Sigmoid colon (tissue), 7 donors: ENCODE data around the gene TWIST1. TPM values are rescaled to one million over a fixed set of nuclear protein-coding genes. Genes with fewer than 3 reads are reported as not detected.

Experiments used
- DNase-seq: peaks from one replicate; pipeline ENCODE4 v3.0.0-alpha.2; 2019
- H3K27ac ChIP-seq, 4 donors: fragments of 200-600 bp; sonication (generic); one replicate each; pipeline ENCODE4 v1.5.1; 2016 to 2019; ENCODE audit warnings: mild to moderate bottlenecking in 1 of 4
- H3K27me3 ChIP-seq, 3 donors: fragments of 200-600 bp; sonication (generic); one replicate each; pipeline ENCODE4 v1.5.1; 2019; ENCODE audit warnings: mild to moderate bottlenecking in 1 of 3
- H3K36me3 ChIP-seq, 4 donors: fragments of 200-600 bp; sonication (generic); one replicate each; pipeline ENCODE4 v1.5.1; 2016 to 2019
- H3K4me1 ChIP-seq, 4 donors: fragments of 200-600 bp; sonication (generic); one replicate each; pipeline ENCODE4 v1.5.1; 2017 to 2019
- H3K4me3 ChIP-seq, 4 donors: fragments of 200-600 bp; sonication (generic); one replicate each; pipeline ENCODE4 v1.5.1; 2017 to 2019; ENCODE audit warnings: mild to moderate bottlenecking in 2 of 4, moderate library complexity in 1 of 4
- H3K9me3 ChIP-seq, 4 donors: fragments of 200-600 bp in 3 of 4; sonication (generic) in 3 of 4; one replicate each; pipeline versions ENCODE4 v1.5.1 to v1.6.1; 2013 to 2019
- EP300 ChIP-seq, 4 donors: sonication (generic); formaldehyde crosslinking; IDR thresholded peaks; one replicate each; pipeline ENCODE4 v1.6.1; 2017; ENCODE audit warnings: antibody characterized with exemption in 4 of 4
- POLR2A ChIP-seq, 2 donors: fragments of 450-650 bp; IDR thresholded peaks; one replicate each; pipeline ENCODE4 v1.6.1; 2016; ENCODE audit warnings: antibody characterized with exemption in 2 of 2, mild to moderate bottlenecking in 2 of 2, moderate library complexity in 2 of 2
- POLR2AphosphoS5 ChIP-seq, 4 donors: sonication (generic); formaldehyde crosslinking; IDR thresholded peaks; one replicate each; pipeline ENCODE4 v1.6.1; 2017; ENCODE audit warnings: antibody characterized with exemption in 4 of 4
- WGBS, 2 donors: extraction: QIAGEN DNeasy Blood & Tissue Kit; methylation state at CpG; one replicate each; pipeline ENCODE4 v1.1.7; 2013; 5-methylcytosine and 5-hydroxymethylcytosine counted together
- intact Hi-C: fragments of 100-400 bp; cut with DNase I; formaldehyde crosslinking; loops from one replicate; pipeline ENCODE4 v1.15.1; 2023
- polyA plus RNA-seq, 3 donors: library from polyadenylated mRNA; stranded (reverse); fragments of 200-250 nt; gene quantifications; one replicate each; pipeline ENCODE4 v1.2.3, GENCODE V29; 2013
- total RNA-seq, 4 donors: library from RNA; depleted of rRNA; stranded (reverse); fragments of >200 nt; gene quantifications; one replicate each; pipeline ENCODE4 v1.1.0, GENCODE V29; 2016
- TF ChIP-seq, protein P1 (sequence below), 4 experiments: fragments of 450-650 bp in 3 of 4; fragments of 200-600 bp in 1 of 4; IDR thresholded peaks; one replicate each; pipeline ENCODE4 v1.5.1; 2016 to 2019; ENCODE audit warnings: antibody characterized with exemption in 4 of 4, mild to moderate bottlenecking in 3 of 4, moderate library complexity in 2 of 4
- donor health status: healthy with polysubstance abuse.
- donor health status: Bipolar disorder and iron deficiency.
- donor health status: healthy.

The TWIST1 gene
- total and polyA plus RNA-seq, 7 donors, result 1.0 to 17.8 (median 2.9) TPM; not detected in 1

DNA sequence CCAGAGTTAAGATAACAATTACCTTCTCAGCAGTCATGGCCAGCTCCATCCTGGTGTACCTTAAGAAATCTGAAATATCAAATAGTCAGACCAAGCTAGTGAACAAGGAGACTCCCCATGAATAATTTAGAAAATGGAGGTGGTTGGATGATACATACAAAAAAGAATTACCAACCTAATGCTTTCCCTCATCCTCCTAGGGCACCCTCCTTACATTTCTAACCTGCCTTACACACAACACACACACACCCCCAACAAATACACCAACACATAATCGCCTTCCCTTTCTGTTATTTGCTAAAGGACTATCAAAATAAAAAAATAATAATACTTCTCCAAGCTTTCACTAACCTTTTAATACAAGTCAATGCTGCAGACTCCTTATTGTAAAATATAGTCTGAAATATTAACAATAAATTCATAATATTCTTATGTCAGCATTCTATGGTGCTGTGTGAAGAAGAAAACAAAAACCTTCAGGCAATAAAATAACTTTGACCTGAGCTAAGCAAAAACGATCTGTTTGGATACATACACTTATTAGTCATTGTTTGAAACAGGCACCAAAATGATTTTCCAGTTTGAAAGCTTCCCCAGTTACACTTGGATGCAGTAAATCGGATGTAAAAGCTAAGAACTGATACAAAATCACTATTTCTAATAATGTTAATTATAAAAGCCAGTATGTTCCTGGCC, 3.4 kb downstream of the TWIST1 start:
- H3K4me1 ChIP-seq, result peaks cover 0 to 35% (median 24%) of the 10 kb centered on the region in 4 donors
- intact Hi-C loops, result no loop called here
- peak overlapping the region in 1 of 4 donors; percentile 47 for H3K27ac ChIP-seq
- TF ChIP-seq EP300 (IDR thresholded peaks at IDR 0.05), result no peak
- no peak for TF ChIP-seq POLR2AphosphoS5 (IDR thresholded peaks at IDR 0.05)
- no peak for DNase-seq
- no peak overlapping the region for H3K4me3 ChIP-seq
- H3K36me3 ChIP-seq, result no peaks in the 10 kb centered on the region
- no peaks in the 10 kb centered on the region for H3K9me3 ChIP-seq
- peaks cover 9 to 72% (median 21%) of the 10 kb centered on the region in 3 donors for H3K27me3 ChIP-seq
- WGBS, 2 donors, result 28 to 33% methylated on average over 3 of the region's 3 CpGs

DNA sequence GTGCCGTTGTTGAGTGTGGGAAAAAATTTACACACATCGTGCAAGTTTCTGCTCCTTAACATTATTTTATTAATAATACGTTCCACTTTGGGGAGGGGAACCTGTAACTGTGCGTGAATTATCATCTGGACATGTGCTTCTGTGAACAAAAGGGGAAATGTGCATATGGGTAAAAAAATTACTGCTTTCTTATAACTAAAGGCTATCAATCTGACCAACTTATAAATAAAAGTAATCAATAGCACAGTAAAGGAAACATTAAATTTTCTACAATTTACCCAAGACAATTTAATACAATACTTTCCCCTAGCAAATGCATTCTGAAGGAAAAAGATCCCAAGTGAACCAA, 4.5 kb downstream of the TWIST1 start:
- H3K36me3 ChIP-seq, result no peaks in the 10 kb centered on the region
- H3K27ac ChIP-seq, result peak overlapping the region in 1 of 4 donors; percentile 73
- H3K9me3 ChIP-seq, result no peaks in the 10 kb centered on the region
- WGBS, 2 donors, result 29 to 30% methylated on average over 4 of the region's 4 CpGs
- no peak overlapping the region for H3K4me3 ChIP-seq
- TF ChIP-seq EP300 (IDR thresholded peaks at IDR 0.05) (no peak), POLR2A (IDR thresholded peaks at IDR 0.05) (no peak), POLR2AphosphoS5 (IDR thresholded peaks at IDR 0.05) (no peak)
- TF ChIP-seq, protein P1, sequence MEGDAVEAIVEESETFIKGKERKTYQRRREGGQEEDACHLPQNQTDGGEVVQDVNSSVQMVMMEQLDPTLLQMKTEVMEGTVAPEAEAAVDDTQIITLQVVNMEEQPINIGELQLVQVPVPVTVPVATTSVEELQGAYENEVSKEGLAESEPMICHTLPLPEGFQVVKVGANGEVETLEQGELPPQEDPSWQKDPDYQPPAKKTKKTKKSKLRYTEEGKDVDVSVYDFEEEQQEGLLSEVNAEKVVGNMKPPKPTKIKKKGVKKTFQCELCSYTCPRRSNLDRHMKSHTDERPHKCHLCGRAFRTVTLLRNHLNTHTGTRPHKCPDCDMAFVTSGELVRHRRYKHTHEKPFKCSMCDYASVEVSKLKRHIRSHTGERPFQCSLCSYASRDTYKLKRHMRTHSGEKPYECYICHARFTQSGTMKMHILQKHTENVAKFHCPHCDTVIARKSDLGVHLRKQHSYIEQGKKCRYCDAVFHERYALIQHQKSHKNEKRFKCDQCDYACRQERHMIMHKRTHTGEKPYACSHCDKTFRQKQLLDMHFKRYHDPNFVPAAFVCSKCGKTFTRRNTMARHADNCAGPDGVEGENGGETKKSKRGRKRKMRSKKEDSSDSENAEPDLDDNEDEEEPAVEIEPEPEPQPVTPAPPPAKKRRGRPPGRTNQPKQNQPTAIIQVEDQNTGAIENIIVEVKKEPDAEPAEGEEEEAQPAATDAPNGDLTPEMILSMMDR (IDR thresholded peaks at IDR 0.05), result no peak
- no peak for DNase-seq
- intact Hi-C loops, result no loop called here
- H3K27me3 ChIP-seq, result peaks cover 4 to 72% (median 25%) of the 10 kb centered on the region in 3 donors
- peaks cover 0 to 32% (median 24%) of the 10 kb centered on the region in 4 donors for H3K4me1 ChIP-seq

DNA sequence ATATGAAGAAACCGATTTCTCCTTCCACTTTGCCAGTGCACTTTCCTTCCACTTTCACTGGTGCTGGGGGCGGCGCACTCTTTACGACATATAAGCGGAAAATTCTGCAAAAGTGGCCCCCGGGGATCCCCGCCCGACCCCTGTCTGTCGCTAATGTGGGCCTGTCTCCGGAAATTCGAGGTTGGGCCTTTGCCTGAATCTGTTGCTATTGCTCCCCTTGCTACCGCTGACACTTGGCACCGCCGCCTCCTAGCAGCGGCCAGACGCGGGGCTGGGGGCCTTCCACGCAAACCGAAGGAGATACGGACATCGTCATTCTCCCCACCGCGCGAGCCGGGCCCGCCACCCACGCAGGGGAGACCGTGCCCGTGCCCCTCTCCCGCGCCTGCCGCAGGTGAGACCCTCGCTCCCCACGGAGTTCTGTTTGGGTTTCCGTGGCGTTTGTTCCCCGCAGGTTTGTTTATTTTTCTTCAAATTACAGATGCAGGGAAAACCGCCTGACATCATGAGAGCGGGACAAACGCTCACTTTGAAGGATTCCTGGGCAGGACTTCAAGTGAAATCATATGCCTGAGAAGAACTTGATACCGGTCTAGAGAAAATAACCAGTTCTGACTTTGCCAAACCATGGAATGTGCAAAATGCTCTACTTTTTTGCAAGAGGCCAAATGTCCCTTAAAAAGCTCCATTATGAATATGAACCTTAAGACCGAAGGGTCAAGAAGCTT, 5.0 kb downstream of the TWIST1 start:
- H3K27me3 ChIP-seq, result peaks cover 0 to 72% (median 24%) of the 10 kb centered on the region in 3 donors
- H3K4me1 ChIP-seq, result peaks cover 0 to 32% (median 24%) of the 10 kb centered on the region in 4 donors
- DNase-seq, result peak; percentile 57
- H3K36me3 ChIP-seq, result no peaks in the 10 kb centered on the region
- 15 to 28% methylated on average over 42 of the region's 42 CpGs for WGBS, 2 donors
- H3K4me3 ChIP-seq, result peak overlapping the region in 1 of 4 donors; percentile 17
- TF ChIP-seq, protein P1 (IDR thresholded peaks at IDR 0.05), result no peak
- TF ChIP-seq POLR2AphosphoS5 (IDR thresholded peaks at IDR 0.05) (no peak), EP300 (IDR thresholded peaks at IDR 0.05) (no peak), POLR2A (IDR thresholded peaks at IDR 0.05) (no peak)
- peak overlapping the region in 1 of 4 donors; percentile 73 for H3K27ac ChIP-seq
- H3K9me3 ChIP-seq, result no peaks in the 10 kb centered on the region
- intact Hi-C loops, result no loop called here

DNA sequence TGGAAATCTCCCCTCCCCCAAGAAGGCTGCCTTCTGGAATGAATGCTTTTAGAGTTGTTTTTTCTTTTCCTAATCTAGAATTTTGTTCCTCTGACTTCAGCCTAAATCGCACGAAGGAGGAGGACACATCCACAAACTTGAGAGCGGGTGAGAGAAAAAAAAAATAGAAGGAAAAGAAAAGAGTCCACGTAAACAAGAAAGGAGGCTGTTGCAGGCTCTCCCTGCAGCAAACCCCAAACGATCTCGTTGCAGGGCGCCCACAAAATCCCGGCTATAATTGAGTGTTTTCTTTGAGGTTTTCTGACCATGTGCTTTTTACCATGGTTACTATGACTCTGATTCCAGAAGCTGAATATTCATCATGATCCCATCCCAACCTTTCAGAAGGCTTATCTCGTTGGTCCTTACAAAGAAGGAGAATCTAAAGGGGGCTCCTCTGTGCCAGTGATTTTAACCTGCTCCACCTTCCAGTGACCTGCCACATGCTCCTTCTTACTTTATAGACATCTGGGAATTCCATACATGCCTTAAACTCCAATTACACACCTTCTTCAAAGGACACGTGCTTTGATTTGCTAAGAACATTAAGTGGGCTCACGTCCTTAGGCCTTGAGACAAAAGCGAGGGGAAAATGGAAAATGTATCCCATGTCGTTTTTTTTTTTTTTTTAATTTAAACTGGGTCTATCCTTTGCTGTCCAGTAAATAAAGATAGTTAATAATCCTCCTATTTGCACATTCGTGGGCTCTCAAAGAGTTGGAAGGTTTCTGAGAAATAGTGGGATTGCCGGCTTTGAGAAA, 5.8 kb downstream of the TWIST1 start:
- H3K4me3 ChIP-seq, result peak overlapping the region in 1 of 4 donors; percentile 17
- intact Hi-C loops, result no loop called here
- H3K36me3 ChIP-seq, result no peaks in the 10 kb centered on the region
- no peak for TF ChIP-seq EP300 (IDR thresholded peaks at IDR 0.05)
- no peak for TF ChIP-seq POLR2AphosphoS5 (IDR thresholded peaks at IDR 0.05)
- no peak for TF ChIP-seq POLR2A (IDR thresholded peaks at IDR 0.05)
- TF ChIP-seq, protein P1 (IDR thresholded peaks at IDR 0.05), result no peak
- H3K9me3 ChIP-seq, result no peaks in the 10 kb centered on the region
- WGBS, 2 donors, result 28 to 31% methylated on average over 15 of the region's 15 CpGs
- H3K27me3 ChIP-seq, result peaks cover 0 to 75% (median 21%) of the 10 kb centered on the region in 3 donors
- no peak for DNase-seq
- peak overlapping the region in 1 of 4 donors; percentile 73 for H3K27ac ChIP-seq
- peaks cover 0 to 35% (median 28%) of the 10 kb centered on the region in 4 donors for H3K4me1 ChIP-seq
